HepG2 (cell line): ENCODE measurements around the gene SLC16A11. TPM values are rescaled to one million over a fixed set of nuclear protein-coding genes. Genes with fewer than 3 reads are reported as not detected.

Experiments
- ELF3 ChIP-seq: IDR thresholded peaks from 2 replicates; pipeline ENCODE4 v1.6.1; 2016; ENCODE audit warnings: missing genetic modification reagents, missing compliant biosample characterization
- EP300 ChIP-seq, 3 experiments: sonication (generic) in 1 of 3; formaldehyde crosslinking in 1 of 3; IDR thresholded peaks; 2 replicates each; pipeline versions ENCODE4 v1.5.1 to v1.6.1; 2011 to 2020; ENCODE audit warnings: low read depth in 2 of 3, low read length in 2 of 3, borderline replicate concordance in 1 of 3, improper control_type of control experiment in 1 of 3, mild to moderate bottlenecking in 1 of 3, missing genetic modification reagents in 1 of 3, moderate library complexity in 1 of 3
- ETV5 ChIP-seq: IDR thresholded peaks from 2 replicates; pipeline ENCODE4 v1.6.1; 2018; ENCODE audit warnings: missing biosample characterization, missing genetic modification reagents, inconsistent platforms, borderline replicate concordance
- GFI1 ChIP-seq: sonication (generic); formaldehyde crosslinking; IDR thresholded peaks from 2 replicates; pipeline ENCODE4 v1.5.0; 2020; ENCODE audit warnings: missing genetic modification reagents, mild to moderate bottlenecking, borderline replicate concordance
- HDAC1 ChIP-seq: sonication (generic); formaldehyde crosslinking; IDR thresholded peaks from 2 replicates; pipeline ENCODE4 v1.5.1; 2020; ENCODE audit warnings: mild to moderate bottlenecking, missing genetic modification reagents
- HMG20A ChIP-seq: IDR thresholded peaks from 2 replicates; pipeline ENCODE4 v1.6.1; 2016; ENCODE audit warnings: borderline replicate concordance
- ZNF143 ChIP-seq: sonication (generic); formaldehyde crosslinking; IDR thresholded peaks from 2 replicates; pipeline ENCODE4 v1.4.0; 2020; ENCODE audit warnings: missing genetic modification reagents
- ZNF331 ChIP-seq: sonication (generic); formaldehyde crosslinking; IDR thresholded peaks from 2 replicates; pipeline ENCODE4 v1.4.0; 2020; ENCODE audit warnings: missing genetic modification reagents
- ZNF761 ChIP-seq: sonication (generic); formaldehyde crosslinking; conservative IDR thresholded peaks from 2 replicates; pipeline ENCODE4 v1.4.0; 2020; ENCODE audit warnings: mild to moderate bottlenecking, missing genetic modification reagents
- polyA plus RNA-seq, 8 experiments: library from polyadenylated mRNA; depleted of rRNA in 3 of 8; stranded (reverse) in 7 of 8; unstranded in 1 of 8; fragments of >200 nt; fragmentation: Illumina TruSeq in 4 of 8; extraction: Trizol in 4 of 8; gene quantifications; 2 replicates each; pipeline versions ENCODE4 v1.2.1 to v1.2.3, GENCODE V29; 2011 to 2016; ENCODE audit warnings: low read depth in 4 of 8, missing spikeins in 1 of 8, mixed read lengths in 1 of 8; ENCODE audit not compliant: insufficient read depth in 1 of 8
- total RNA-seq, 5 experiments: library from RNA; depleted of rRNA; stranded (reverse); fragments of >200 nt; fragmentation: Illumina TruSeq; extraction: Trizol; gene quantifications; 2 replicates each; pipeline ENCODE4 v1.2.3, GENCODE V29; 2016; ENCODE audit warnings: low read depth in 1 of 5
- TF ChIP-seq, protein P1 (sequence below): sonication (generic); formaldehyde crosslinking; IDR thresholded peaks from 2 replicates; pipeline ENCODE4 v1.4.0; 2020; ENCODE audit warnings: missing genetic modification reagents, borderline replicate concordance
- TF ChIP-seq, protein P2 (sequence below): sonication (generic); formaldehyde crosslinking; IDR thresholded peaks from 2 replicates; pipeline ENCODE4 v1.4.0; 2020; ENCODE audit warnings: mild to moderate bottlenecking, missing genetic modification reagents, borderline replicate concordance
- TF ChIP-seq, protein P3 (sequence below): sonication (generic); formaldehyde crosslinking; IDR thresholded peaks from 2 replicates; pipeline ENCODE4 v1.4.0; 2020; ENCODE audit warnings: missing genetic modification reagents, low read depth, mild to moderate bottlenecking, borderline replicate concordance

Gene SLC16A11
- total and polyA plus RNA-seq, 2 of the 13 experiments (the other 11 are each of a cell fraction or from before 2014, with no cell fraction given): not detected

DNA sequence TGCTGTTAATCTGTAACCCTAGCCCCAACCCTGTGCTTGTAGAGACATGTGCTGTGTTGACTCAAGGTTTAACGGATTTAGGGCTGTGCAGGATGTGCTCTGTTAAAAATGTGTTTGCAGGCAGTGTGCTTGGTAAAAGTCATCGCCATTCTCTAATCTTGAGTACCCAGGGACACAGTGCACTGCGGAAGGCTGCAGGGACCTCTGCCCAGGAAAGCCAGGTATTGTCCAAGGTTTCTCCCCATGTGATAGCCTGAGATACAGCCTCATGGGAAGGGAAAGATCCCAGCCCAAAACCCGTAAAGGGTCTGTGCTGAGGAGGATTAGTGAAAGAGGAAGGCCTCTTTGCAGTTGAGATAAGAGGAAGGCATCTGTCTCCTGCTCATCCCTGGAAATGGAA, 44.5 kb upstream of the SLC16A11 start (continued):
- TF ChIP-seq GFI1 (CRISPR knock-in tag): peak; percentile 63; the same call in 1 of the 2 replicates
- TF ChIP-seq, protein P1, sequence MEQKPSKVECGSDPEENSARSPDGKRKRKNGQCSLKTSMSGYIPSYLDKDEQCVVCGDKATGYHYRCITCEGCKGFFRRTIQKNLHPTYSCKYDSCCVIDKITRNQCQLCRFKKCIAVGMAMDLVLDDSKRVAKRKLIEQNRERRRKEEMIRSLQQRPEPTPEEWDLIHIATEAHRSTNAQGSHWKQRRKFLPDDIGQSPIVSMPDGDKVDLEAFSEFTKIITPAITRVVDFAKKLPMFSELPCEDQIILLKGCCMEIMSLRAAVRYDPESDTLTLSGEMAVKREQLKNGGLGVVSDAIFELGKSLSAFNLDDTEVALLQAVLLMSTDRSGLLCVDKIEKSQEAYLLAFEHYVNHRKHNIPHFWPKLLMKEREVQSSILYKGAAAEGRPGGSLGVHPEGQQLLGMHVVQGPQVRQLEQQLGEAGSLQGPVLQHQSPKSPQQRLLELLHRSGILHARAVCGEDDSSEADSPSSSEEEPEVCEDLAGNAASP (CRISPR knock-in tag): peak; percentile 24; the same call in 1 of the 2 replicates
- TF ChIP-seq ELF3 (CRISPR knock-in tag): peak; percentile 59; the same call in 1 of the 2 replicates
- TF ChIP-seq, protein P2, sequence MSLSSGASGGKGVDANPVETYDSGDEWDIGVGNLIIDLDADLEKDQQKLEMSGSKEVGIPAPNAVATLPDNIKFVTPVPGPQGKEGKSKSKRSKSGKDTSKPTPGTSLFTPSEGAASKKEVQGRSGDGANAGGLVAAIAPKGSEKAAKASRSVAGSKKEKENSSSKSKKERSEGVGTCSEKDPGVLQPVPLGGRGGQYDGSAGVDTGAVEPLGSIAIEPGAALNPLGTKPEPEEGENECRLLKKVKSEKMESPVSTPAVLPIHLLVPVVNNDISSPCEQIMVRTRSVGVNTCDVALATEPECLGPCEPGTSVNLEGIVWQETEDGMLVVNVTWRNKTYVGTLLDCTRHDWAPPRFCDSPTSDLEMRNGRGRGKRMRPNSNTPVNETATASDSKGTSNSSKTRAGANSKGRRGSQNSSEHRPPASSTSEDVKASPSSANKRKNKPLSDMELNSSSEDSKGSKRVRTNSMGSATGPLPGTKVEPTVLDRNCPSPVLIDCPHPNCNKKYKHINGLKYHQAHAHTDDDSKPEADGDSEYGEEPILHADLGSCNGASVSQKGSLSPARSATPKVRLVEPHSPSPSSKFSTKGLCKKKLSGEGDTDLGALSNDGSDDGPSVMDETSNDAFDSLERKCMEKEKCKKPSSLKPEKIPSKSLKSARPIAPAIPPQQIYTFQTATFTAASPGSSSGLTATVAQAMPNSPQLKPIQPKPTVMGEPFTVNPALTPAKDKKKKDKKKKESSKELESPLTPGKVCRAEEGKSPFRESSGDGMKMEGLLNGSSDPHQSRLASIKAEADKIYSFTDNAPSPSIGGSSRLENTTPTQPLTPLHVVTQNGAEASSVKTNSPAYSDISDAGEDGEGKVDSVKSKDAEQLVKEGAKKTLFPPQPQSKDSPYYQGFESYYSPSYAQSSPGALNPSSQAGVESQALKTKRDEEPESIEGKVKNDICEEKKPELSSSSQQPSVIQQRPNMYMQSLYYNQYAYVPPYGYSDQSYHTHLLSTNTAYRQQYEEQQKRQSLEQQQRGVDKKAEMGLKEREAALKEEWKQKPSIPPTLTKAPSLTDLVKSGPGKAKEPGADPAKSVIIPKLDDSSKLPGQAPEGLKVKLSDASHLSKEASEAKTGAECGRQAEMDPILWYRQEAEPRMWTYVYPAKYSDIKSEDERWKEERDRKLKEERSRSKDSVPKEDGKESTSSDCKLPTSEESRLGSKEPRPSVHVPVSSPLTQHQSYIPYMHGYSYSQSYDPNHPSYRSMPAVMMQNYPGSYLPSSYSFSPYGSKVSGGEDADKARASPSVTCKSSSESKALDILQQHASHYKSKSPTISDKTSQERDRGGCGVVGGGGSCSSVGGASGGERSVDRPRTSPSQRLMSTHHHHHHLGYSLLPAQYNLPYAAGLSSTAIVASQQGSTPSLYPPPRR (CRISPR knock-in tag): peak; percentile 83
- TF ChIP-seq ETV5 (CRISPR knock-in tag): peak; percentile 70; the same call in 1 of the 2 replicates
- TF ChIP-seq, protein P3, sequence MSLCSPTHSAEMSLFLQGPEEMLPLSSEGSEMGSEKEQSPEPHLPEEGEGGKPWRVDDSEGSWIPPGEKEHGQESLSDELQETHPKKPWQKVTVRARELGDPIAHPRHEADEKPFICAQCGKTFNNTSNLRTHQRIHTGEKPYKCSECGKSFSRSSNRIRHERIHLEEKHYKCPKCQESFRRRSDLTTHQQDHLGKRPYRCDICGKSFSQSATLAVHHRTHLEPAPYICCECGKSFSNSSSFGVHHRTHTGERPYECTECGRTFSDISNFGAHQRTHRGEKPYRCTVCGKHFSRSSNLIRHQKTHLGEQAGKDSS (CRISPR knock-in tag): peak; percentile 71; the same call in 1 of the 2 replicates
- TF ChIP-seq HDAC1 (CRISPR knock-in tag): peak; percentile 69
- TF ChIP-seq HMG20A (CRISPR knock-in tag): peak; percentile 35; the same call in 1 of the 2 replicates
- TF ChIP-seq ZNF143 (CRISPR knock-in tag): peak; percentile 22; the same call in 1 of the 2 replicates
- TF ChIP-seq ZNF761 (CRISPR knock-in tag): peak; percentile 81; the same call in 1 of the 2 replicates
- peak in 1 of 2 experiments; percentile 57; a peak in 1 of 4 replicates for TF ChIP-seq EP300 (IDR thresholded peaks at IDR 0.05; ENCODE audit: low read depth in 2 of 2, low read length in 2 of 2)
- TF ChIP-seq EP300 (CRISPR knock-in tag; IDR thresholded peaks at IDR 0.05; ENCODE audit: borderline replicate concordance): peak; percentile 35; the same call in 1 of the 2 replicates
- peak; percentile 65 for TF ChIP-seq ZNF331 (CRISPR knock-in tag)
